HG03045 (cell line): ENCODE measurements around the gene PASK.

Source experiments
- ATAC-seq: cut with Tn5 transposase; IDR thresholded peaks from one replicate; pipeline ENCODE4 v1.9.1; 2021; ENCODE audit warnings: mild to moderate bottlenecking, moderate library complexity; ENCODE audit not compliant: unreplicated experiment

PASK gene

GRCh38 chr2:241182126-241182525 is 32.9 kb upstream of the PASK start:
- no peak for ATAC-seq

DNA sequence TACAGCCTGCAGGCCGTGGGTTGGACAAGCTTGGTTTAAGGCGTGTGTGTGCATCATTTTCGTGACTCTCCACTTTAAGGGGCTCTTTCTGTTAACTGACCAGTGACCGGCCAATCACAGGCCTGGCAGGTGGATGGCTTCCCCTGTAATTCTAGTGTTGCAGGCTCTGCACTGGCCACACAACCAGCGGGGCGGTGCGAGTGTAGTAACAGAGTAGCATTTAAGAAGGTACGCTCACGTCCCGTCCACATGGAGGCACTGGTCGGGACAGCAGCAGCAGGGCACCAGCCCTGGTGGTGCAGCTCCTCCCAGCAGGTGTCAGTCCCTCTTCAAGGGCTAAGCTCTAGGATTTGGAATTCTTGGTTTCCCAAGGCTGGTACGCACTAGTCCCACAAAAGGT is 31.2 kb upstream of the PASK start:
- no peak for ATAC-seq

DNA sequence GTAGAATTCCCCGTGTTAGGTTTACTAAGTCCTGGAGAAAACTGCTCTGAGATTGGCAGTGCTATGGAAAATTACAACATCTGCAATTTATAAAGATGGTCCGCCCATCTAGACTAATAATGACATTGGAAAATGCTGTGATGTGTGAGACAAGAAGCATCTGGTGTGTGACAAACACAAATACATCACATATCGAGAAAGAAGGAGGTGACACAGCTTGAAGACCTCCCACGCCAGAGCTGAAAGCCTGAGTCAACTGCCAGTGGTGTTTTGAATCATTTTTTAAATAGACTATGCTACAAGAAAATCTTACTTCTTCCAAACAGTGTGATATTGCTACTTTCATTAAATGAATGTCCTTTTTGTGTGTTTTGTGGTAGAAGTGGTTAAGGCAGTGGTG is 30.6 kb upstream of the PASK start:
- ATAC-seq: no peak

- no peak for ATAC-seq
Measured at GRCh38 chr2:241178961-241179360, 29.7 kb upstream of the PASK start.

- ATAC-seq: no peak
Measured at GRCh38 chr2:241177526-241178334, 28.5 kb upstream of the PASK start.

DNA sequence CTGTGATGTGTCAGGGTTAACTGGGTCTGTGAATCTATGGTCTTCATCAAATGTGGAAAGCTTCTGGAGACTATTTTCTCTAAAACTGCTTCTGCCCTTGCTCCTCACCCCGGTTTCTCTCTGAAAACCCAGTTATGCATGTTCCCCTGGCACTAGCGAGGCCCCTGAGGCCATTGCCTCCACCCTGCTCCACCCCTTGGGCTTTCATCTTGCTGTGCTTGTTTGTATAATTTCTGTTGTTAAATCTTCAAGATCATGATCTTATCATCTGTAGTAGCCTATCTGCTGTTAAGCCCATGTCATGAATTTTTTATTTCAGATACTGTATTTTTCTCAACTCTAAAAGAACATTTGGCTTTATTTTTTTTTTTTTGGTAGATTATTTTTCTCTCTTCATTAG is 24.3 kb upstream of the PASK start:
- ATAC-seq: no peak

DNA sequence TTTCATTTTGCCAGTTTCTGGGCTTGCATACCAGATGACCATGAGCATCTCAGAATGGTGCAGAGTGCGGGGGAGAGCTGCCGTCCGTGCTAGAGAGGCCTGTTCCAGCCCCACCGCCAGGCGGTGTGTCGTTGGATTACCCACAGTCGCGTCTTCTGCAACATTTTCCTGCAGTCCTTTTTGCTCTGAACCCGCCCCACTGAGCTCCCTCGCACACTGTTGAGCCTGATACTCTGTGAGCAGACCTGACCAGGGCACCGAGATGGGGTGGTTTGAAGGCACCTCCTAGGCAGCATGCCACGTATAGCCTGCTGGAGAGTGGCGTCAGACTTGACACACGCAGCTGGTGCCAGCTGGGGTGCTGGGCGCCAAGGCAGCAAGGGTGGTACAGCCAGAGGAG is 19.1 kb upstream of the PASK start:
- no peak for ATAC-seq

DNA sequence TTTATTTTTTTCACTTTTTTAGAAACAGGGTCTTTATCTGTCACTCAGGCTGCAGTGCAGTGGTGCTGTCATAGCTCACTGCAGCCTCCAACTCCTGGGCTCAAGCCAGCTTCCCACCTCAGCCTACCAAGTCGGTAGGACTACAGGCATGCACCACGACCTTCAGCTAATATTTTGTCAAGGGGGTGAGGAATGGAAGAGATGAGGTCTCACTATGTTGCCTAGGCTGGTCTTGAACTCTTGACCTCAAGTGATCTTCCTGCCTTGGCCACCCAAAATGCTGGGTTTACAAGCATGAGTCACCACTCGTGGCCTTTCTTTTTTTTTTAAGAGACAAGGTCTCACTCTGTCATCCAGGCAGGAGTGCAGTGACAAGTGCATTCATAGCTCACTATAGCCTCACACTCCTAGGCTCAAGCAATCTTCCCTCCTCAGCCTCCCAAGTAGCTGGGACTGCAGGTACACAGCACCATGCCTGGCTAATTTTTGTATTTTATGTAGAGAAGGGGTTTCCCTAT is 14.4 kb upstream of the PASK start:
- ATAC-seq: no peak

DNA sequence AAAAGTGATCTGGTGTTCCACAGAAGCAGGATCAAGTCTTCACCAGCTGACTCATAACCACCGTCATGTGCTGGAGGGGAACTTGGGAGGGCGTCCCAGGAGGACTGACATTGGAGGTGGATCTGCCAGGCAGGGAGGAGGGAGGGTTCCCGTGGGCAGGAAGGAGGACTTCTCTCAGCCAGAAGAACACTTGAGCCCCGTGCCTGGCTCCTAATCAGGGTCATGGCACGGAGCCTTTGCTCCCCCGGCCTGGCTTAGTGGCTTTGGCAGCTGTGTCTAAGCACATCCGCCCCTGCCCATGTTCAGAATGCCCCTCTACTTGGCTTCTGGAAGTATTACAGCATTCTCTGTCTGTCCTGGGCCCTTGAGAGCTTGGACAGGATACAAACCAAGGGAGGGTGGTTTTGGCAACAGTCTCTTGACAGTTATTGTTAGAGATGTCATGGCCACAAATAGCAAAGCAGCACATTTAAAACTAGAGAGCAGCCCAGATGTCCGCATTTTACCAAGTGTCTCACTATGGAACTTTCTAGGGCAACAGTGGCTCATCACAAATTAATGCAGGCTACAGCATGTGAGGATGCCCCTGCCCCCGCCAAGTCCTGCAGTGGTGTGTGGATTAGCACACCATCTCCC is 12.5 kb upstream of the PASK start:
- ATAC-seq: no peak

DNA sequence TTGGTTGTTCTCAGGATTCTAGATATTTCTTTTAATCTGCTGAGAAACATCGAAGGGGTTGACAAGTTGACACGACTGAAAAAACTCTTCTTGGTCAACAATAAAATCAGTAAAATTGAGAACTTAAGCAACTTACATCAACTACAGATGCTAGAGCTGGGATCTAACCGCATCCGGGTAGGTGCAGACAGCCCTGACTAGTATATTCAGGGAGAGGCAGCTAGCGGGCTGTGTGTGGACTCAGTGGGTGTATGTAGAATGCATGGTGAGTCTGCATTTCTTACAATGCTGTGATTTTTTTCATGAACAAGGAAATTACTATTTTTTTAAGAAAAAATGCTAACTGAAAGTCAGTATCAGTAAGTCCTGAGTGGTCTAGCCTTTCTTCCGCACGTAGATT is 11.0 kb upstream of the PASK start:
- no peak for ATAC-seq

DNA sequence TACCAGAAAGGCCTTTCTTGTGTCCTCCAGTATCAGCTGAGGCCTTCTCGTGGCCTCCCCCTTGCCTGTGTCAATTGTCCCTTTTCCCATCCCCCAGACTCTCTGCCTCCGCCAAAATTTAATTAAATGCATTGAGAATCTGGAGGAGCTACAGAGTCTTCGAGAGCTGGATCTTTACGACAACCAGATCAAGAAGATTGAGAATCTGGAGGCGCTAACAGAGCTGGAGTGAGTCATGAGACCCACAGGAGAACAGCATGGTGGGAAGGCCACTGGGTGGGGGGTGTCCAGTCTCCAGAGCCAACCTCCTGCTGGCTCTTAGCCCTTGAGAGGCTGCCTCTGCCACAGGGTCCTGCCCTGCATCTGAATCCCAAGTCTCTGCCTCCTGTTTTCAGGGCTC is 9.8 kb upstream of the PASK start:
- no peak for ATAC-seq

GRCh38 chr2:241158546-241158900 is 9.3 kb upstream of the PASK start:
- no peak for ATAC-seq

GRCh38 chr2:241157841-241158545 is 8.7 kb upstream of the PASK start:
- no peak for ATAC-seq

DNA sequence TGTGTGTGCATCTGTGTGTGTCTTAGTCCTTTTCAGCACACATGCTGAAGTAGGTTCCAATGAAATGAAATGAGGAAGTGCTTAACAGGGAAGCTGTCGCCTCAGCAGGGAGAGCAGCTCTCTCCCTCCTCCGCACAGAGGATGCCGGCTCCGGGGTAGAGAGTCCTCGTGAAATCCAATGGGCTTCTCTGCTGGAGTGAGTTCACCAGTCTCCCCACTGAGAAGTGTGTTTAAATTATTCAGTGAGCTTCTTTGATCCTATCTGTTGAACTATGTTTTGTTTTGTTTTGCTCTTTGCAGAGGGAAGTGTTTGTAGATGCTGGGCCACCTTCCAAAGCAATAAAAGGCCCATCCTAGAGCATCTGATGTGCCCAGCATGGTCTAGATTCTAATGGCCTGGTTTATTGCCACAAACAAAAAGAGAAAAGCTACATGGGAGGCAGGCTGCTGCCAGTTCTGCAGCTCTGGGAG is 7.7 kb upstream of the PASK start:
- ATAC-seq: no peak

DNA sequence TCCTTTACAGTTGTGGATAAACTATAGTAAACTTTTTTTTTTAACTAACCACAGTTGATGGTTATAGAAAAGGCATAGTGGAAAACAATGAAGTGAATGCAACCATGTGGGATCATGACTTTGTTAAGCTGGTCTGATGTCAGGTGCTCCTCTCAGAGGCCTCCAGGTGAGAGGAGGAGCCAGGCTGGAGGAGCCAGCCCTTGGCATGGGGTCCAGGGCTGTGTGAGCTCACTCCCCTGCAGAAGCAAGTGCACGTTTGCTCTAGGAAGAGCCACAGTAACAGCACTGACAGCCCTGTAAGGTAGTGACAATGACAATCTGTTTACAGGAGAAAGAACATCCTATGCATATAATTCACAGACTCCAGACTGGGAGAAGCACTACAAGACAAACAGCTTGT is 6.7 kb upstream of the PASK start:
- ATAC-seq: no peak

GRCh38 chr2:241154915-241155314 is 5.6 kb upstream of the PASK start:
- ATAC-seq: no peak

DNA sequence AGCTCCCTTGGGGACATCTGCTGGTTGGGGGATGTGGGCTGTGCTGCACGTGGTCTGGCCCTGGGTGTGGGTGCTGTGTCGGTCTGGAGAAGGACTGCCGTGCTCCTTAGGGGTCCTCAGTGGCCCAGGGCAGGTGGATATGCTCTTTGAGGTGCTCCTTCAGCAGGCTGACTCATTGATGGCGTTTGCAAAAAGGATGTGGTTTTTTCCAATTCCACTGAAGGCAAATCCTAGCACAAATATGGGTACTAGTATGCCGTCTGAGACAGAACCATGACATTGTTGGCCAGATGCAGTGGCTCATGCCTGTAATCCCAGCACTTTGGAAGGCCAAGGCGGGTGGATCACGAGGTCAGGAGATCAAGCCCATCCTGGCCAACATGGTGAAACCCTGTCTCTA is 4.3 kb upstream of the PASK start:
- no peak for ATAC-seq

DNA sequence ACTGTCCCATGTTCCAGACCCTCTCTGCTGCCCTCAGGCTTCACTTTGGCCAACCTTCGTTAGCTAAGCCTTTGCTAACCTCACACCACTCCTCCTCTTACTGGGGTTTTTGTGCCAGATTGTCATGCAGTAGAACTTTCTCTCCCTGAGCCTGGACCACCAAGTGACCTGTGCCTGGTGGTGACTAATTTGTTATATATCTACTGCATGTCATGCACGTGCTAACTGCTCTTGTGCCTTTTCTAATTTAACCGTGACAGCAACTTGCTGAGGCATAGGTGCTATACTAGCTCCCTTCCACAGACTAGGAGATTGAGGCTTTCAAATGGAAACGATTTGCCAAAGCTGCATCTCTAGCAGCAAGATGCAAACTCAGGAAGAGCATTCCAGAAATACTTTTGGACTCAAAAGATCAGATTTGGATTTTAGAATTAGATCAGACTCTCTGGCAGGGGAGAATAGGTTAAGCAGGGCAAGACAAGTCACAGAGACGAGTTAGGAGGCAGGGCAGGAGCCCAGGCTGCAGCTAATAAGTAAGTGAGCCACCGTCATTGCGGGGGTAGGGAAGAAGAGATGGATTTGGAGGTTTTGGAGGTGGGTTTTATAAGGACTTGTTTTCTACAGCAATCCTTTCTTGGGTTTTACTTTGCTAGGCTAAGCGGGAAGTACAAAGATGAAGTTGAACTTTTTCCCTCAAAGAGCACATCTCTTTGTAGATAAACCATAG is 2.8 kb upstream of the PASK start:
- ATAC-seq: no peak

- peak; percentile 26 for ATAC-seq
Measured at GRCh38 chr2:241150660-241151530, 1.6 kb upstream of the PASK start.
